Activated CD4-positive, alpha-beta T cell treated with anti-CD3 and anti-CD28 coated beads, Interleukin-2, amount 10 ng/mL, durations not matched to agents 24 days and 14 days (primary cell): ENCODE results near the gene MTCL1. TPM values are rescaled to one million over a fixed set of nuclear protein-coding genes. Genes with fewer than 3 reads are reported as not detected.

Source experiments
- DNase-seq: peaks from one replicate; pipeline ENCODE4 v3.0.0; 2022
- H3K27ac Mint-ChIP-seq: one replicate; pipeline ENCODE4 v1.8.0; 2022; ENCODE audit warnings: mild to moderate bottlenecking, mixed read lengths
- H3K27me3 Mint-ChIP-seq: one replicate; pipeline ENCODE4 v1.8.0; 2022; ENCODE audit warnings: mixed read lengths
- H3K36me3 Mint-ChIP-seq: one replicate; pipeline ENCODE4 v1.8.0; 2022; ENCODE audit warnings: low read depth, mild to moderate bottlenecking, mixed read lengths
- H3K4me1 Mint-ChIP-seq: one replicate; pipeline ENCODE4 v1.8.0; 2021; ENCODE audit warnings: mixed read lengths
- H3K4me3 Mint-ChIP-seq: one replicate; pipeline ENCODE4 v1.8.0; 2022; ENCODE audit warnings: mild to moderate bottlenecking, moderate library complexity, mixed read lengths
- H3K9me3 Mint-ChIP-seq: one replicate; pipeline ENCODE4 v1.8.0; 2021; ENCODE audit warnings: mixed read lengths
- intact Hi-C: fragments of 100-400 bp; cut with micrococcal nuclease; formaldehyde crosslinking; loops from one replicate; pipeline ENCODE4 v1.15.1; 2023
- total RNA-seq: library from RNA; stranded (reverse); gene quantifications from 2 replicates; pipeline ENCODE4 v1.2.3, GENCODE V29; 2022

The MTCL1 gene
- total RNA-seq, 1 donor from 2014 or later: 0.09 TPM

GRCh38 chr18:8856769-8857393 lies 151.5 kb downstream of the MTCL1 start:
- H3K4me1 Mint-ChIP-seq: no peaks in the 10 kb centered on the region
- H3K36me3 Mint-ChIP-seq: no peaks in the 10 kb centered on the region
- no peak for DNase-seq
- intact Hi-C loops: no loop called here
- H3K27me3 Mint-ChIP-seq: peaks cover 6% of the 10 kb centered on the region
- H3K27ac Mint-ChIP-seq: no peak overlapping the region
- H3K4me3 Mint-ChIP-seq: no peak overlapping the region
- H3K9me3 Mint-ChIP-seq: no peaks in the 10 kb centered on the region

- Mint-ChIP-seq H3K36me3 (no peaks in the 10 kb centered on the region), H3K4me3 (no peak overlapping the region), H3K27ac (no peak overlapping the region), H3K4me1 (no peaks in the 10 kb centered on the region), H3K27me3 (peaks cover 5% of the 10 kb centered on the region), H3K9me3 (no peaks in the 10 kb centered on the region)
- intact Hi-C loops: no loop called here
- no peak for DNase-seq
Observed at GRCh38 chr18:8857806-8858205, 152.4 kb downstream of the MTCL1 start.

- intact Hi-C loops: no loop called here
- no peaks in the 10 kb centered on the region for H3K36me3 Mint-ChIP-seq
- peaks cover 4% of the 10 kb centered on the region for H3K27me3 Mint-ChIP-seq
- H3K9me3 Mint-ChIP-seq: no peaks in the 10 kb centered on the region
- no peak overlapping the region for H3K27ac Mint-ChIP-seq
- no peak for DNase-seq
- H3K4me1 Mint-ChIP-seq: no peaks in the 10 kb centered on the region
- no peak overlapping the region for H3K4me3 Mint-ChIP-seq
Observed at GRCh38 chr18:8858888-8859511, 153.6 kb downstream of the MTCL1 start.

GRCh38 chr18:8860845-8861642 lies 155.7 kb downstream of the MTCL1 start:
- no peak for DNase-seq
- H3K27ac Mint-ChIP-seq: no peak overlapping the region
- H3K4me1 Mint-ChIP-seq: no peaks in the 10 kb centered on the region
- no peaks in the 10 kb centered on the region for H3K27me3 Mint-ChIP-seq
- no peaks in the 10 kb centered on the region for H3K9me3 Mint-ChIP-seq
- intact Hi-C loops: no loop called here
- no peaks in the 10 kb centered on the region for H3K36me3 Mint-ChIP-seq
- no peak overlapping the region for H3K4me3 Mint-ChIP-seq

- no peaks in the 10 kb centered on the region for H3K36me3 Mint-ChIP-seq
- H3K4me3 Mint-ChIP-seq: no peak overlapping the region
- intact Hi-C loops: no loop called here
- H3K9me3 Mint-ChIP-seq: no peaks in the 10 kb centered on the region
- DNase-seq: no peak
- no peaks in the 10 kb centered on the region for H3K27me3 Mint-ChIP-seq
- H3K27ac Mint-ChIP-seq: no peak overlapping the region
- no peaks in the 10 kb centered on the region for H3K4me1 Mint-ChIP-seq
Observed at GRCh38 chr18:8863427-8863826, 158.1 kb downstream of the MTCL1 start.

GRCh38 chr18:8865934-8866333 lies 160.6 kb downstream of the MTCL1 start:
- no peaks in the 10 kb centered on the region for H3K4me1 Mint-ChIP-seq
- intact Hi-C loops: no loop called here
- no peak overlapping the region for H3K4me3 Mint-ChIP-seq
- H3K27me3 Mint-ChIP-seq: no peaks in the 10 kb centered on the region
- DNase-seq: no peak
- no peaks in the 10 kb centered on the region for H3K9me3 Mint-ChIP-seq
- no peak overlapping the region for H3K27ac Mint-ChIP-seq
- H3K36me3 Mint-ChIP-seq: no peaks in the 10 kb centered on the region

- intact Hi-C loops: no loop called here
Observed at GRCh38 chr18:8866679-8867078, 161.3 kb downstream of the MTCL1 start.

GRCh38 chr18:8868276-8868675 lies 162.9 kb downstream of the MTCL1 start:
- peaks cover 2% of the 10 kb centered on the region for H3K27me3 Mint-ChIP-seq
- H3K4me1 Mint-ChIP-seq: no peaks in the 10 kb centered on the region
- H3K27ac Mint-ChIP-seq: no peak overlapping the region
- intact Hi-C loops: no loop called here
- H3K4me3 Mint-ChIP-seq: no peak overlapping the region
- DNase-seq: no peak
- H3K36me3 Mint-ChIP-seq: no peaks in the 10 kb centered on the region
- no peaks in the 10 kb centered on the region for H3K9me3 Mint-ChIP-seq

More at GRCh38 chr18:8866679-8867078, 161.3 kb downstream of the MTCL1 start:
- no peaks in the 10 kb centered on the region for H3K4me1 Mint-ChIP-seq
- H3K27ac Mint-ChIP-seq: no peak overlapping the region
- H3K27me3 Mint-ChIP-seq: no peaks in the 10 kb centered on the region
- no peaks in the 10 kb centered on the region for H3K36me3 Mint-ChIP-seq
- no peak overlapping the region for H3K4me3 Mint-ChIP-seq
- H3K9me3 Mint-ChIP-seq: no peaks in the 10 kb centered on the region
- no peak for DNase-seq

- H3K27ac Mint-ChIP-seq: no peak overlapping the region
- peaks cover 2% of the 10 kb centered on the region for H3K27me3 Mint-ChIP-seq
- no peak overlapping the region for H3K4me3 Mint-ChIP-seq
- no peak for DNase-seq
- no peaks in the 10 kb centered on the region for H3K9me3 Mint-ChIP-seq
- H3K36me3 Mint-ChIP-seq: no peaks in the 10 kb centered on the region
- H3K4me1 Mint-ChIP-seq: no peaks in the 10 kb centered on the region
- intact Hi-C loops: no loop called here
Observed at GRCh38 chr18:8868779-8869415, 163.5 kb downstream of the MTCL1 start.

- H3K9me3 Mint-ChIP-seq: no peaks in the 10 kb centered on the region
- intact Hi-C loops: no loop called here
- H3K27ac Mint-ChIP-seq: no peak overlapping the region
- H3K4me1 Mint-ChIP-seq: no peaks in the 10 kb centered on the region
- H3K36me3 Mint-ChIP-seq: no peaks in the 10 kb centered on the region
- H3K4me3 Mint-ChIP-seq: no peak overlapping the region
- no peak for DNase-seq
- peaks cover 2% of the 10 kb centered on the region for H3K27me3 Mint-ChIP-seq
Observed at GRCh38 chr18:8869696-8870095, 164.3 kb downstream of the MTCL1 start.

GRCh38 chr18:8870528-8870927 lies 165.2 kb downstream of the MTCL1 start:
- Mint-ChIP-seq H3K9me3 (no peaks in the 10 kb centered on the region), H3K4me3 (no peak overlapping the region), H3K4me1 (no peaks in the 10 kb centered on the region), H3K27me3 (peaks cover 2% of the 10 kb centered on the region), H3K27ac (no peak overlapping the region), H3K36me3 (no peaks in the 10 kb centered on the region)
- intact Hi-C loops: no loop called here
- no peak for DNase-seq

- H3K4me1 Mint-ChIP-seq: no peaks in the 10 kb centered on the region
- DNase-seq: no peak
- no peak overlapping the region for H3K27ac Mint-ChIP-seq
- no peak overlapping the region for H3K4me3 Mint-ChIP-seq
- H3K27me3 Mint-ChIP-seq: peaks cover 5% of the 10 kb centered on the region
- H3K9me3 Mint-ChIP-seq: no peaks in the 10 kb centered on the region
- no peaks in the 10 kb centered on the region for H3K36me3 Mint-ChIP-seq
- intact Hi-C loops: no loop called here
Observed at GRCh38 chr18:8871489-8871888, 166.1 kb downstream of the MTCL1 start.

GRCh38 chr18:8874872-8875271 lies 169.5 kb downstream of the MTCL1 start:
- Mint-ChIP-seq H3K9me3 (no peaks in the 10 kb centered on the region), H3K27me3 (peaks cover 5% of the 10 kb centered on the region), H3K36me3 (no peaks in the 10 kb centered on the region), H3K4me3 (no peak overlapping the region), H3K27ac (no peak overlapping the region), H3K4me1 (no peaks in the 10 kb centered on the region)
- intact Hi-C loops: no loop called here
- DNase-seq: no peak

GRCh38 chr18:8876887-8877286 lies 171.5 kb downstream of the MTCL1 start:
- no peaks in the 10 kb centered on the region for H3K4me1 Mint-ChIP-seq
- no peak overlapping the region for H3K27ac Mint-ChIP-seq
- H3K9me3 Mint-ChIP-seq: no peaks in the 10 kb centered on the region
- no peak for DNase-seq
- intact Hi-C loops: no loop called here
- no peak overlapping the region for H3K4me3 Mint-ChIP-seq
- no peaks in the 10 kb centered on the region for H3K36me3 Mint-ChIP-seq
- peaks cover 5% of the 10 kb centered on the region for H3K27me3 Mint-ChIP-seq
